ENCODE results near the gene CD300LG.

DNA sequence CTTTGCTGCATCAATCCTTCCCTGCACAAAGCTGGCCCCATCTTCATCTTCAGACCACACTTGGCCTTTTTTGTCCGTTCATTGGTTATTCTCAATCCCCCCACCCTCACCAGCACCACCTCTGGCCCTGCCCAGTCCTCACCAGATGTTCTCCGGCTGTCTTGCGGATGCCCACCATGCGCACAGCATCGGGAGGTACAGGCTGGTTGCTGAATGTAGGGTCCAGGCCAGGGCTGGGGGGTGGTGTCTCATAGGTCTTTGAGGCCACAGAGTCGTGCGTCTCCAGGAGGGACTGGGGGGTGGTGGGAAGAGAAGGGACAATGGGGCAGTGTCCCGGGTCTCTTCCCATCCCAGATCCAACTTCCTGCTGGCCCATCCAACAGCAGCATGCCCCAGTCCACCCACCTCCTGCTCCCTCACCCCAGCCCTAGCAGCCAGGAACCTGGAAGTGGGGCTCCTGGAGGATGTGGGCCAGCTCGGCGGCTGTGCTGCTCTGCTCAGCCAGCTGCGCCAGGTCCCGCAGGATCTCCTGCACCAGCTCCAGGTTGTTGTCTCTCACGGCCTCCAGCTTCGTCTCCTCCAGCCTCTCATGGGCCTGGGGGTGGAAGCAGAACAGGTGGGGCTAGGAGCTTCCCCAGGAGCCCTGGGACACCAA, 35.9 kb downstream of the CD300LG start:
- TF ChIP-seq, protein P1, sequence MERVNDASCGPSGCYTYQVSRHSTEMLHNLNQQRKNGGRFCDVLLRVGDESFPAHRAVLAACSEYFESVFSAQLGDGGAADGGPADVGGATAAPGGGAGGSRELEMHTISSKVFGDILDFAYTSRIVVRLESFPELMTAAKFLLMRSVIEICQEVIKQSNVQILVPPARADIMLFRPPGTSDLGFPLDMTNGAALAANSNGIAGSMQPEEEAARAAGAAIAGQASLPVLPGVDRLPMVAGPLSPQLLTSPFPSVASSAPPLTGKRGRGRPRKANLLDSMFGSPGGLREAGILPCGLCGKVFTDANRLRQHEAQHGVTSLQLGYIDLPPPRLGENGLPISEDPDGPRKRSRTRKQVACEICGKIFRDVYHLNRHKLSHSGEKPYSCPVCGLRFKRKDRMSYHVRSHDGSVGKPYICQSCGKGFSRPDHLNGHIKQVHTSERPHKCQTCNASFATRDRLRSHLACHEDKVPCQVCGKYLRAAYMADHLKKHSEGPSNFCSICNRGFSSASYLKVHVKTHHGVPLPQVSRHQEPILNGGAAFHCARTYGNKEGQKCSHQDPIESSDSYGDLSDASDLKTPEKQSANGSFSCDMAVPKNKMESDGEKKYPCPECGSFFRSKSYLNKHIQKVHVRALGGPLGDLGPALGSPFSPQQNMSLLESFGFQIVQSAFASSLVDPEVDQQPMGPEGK (CRISPR knock-in tag; IDR thresholded peaks at IDR 0.05; ENCODE audit: borderline replicate concordance) = no peak
- no peak for TF ChIP-seq RARB (CRISPR knock-in tag; IDR thresholded peaks at IDR 0.05)
- TF ChIP-seq, protein P2, sequence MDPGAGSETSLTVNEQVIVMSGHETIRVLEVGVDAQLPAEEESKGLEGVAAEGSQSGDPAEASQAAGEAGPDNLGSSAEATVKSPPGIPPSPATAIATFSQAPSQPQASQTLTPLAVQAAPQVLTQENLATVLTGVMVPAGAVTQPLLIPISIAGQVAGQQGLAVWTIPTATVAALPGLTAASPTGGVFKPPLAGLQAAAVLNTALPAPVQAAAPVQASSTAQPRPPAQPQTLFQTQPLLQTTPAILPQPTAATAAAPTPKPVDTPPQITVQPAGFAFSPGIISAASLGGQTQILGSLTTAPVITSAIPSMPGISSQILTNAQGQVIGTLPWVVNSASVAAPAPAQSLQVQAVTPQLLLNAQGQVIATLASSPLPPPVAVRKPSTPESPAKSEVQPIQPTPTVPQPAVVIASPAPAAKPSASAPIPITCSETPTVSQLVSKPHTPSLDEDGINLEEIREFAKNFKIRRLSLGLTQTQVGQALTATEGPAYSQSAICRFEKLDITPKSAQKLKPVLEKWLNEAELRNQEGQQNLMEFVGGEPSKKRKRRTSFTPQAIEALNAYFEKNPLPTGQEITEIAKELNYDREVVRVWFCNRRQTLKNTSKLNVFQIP (CRISPR knock-in tag; IDR thresholded peaks at IDR 0.05; ENCODE audit: borderline replicate concordance, low read depth) = no peak
- TF ChIP-seq CREB5 (CRISPR knock-in tag; IDR thresholded peaks at IDR 0.05; ENCODE audit: low read depth) = no peak
- TF ChIP-seq SNAI2 (CRISPR knock-in tag; IDR thresholded peaks at IDR 0.05) = no peak
- TF ChIP-seq ZNF70 (CRISPR knock-in tag; IDR thresholded peaks at IDR 0.05) = no peak
- no peak for TF ChIP-seq BACH2 (CRISPR knock-in tag; IDR thresholded peaks at IDR 0.05; ENCODE audit: borderline replicate concordance)
- TF ChIP-seq ARNTL (CRISPR knock-in tag; IDR thresholded peaks at IDR 0.05; ENCODE audit: borderline replicate concordance, low read depth) = no peak
- TF ChIP-seq ZFP30 (CRISPR knock-in tag; IDR thresholded peaks at IDR 0.05) = no peak
- TF ChIP-seq TOX (CRISPR knock-in tag; IDR thresholded peaks at IDR 0.05; ENCODE audit: borderline replicate concordance) = no peak
- no peak for TF ChIP-seq CSRNP3 (CRISPR knock-in tag; IDR thresholded peaks at IDR 0.05)
- no peak for TF ChIP-seq ZC3H10 (CRISPR knock-in tag; IDR thresholded peaks at IDR 0.05)
- no peak for TF ChIP-seq TSHZ2 (CRISPR knock-in tag; IDR thresholded peaks at IDR 0.05)
- TF ChIP-seq OSR1 (CRISPR knock-in tag; IDR thresholded peaks at IDR 0.05) = no peak

Measured in SK-N-SH treated with all-trans-retinoic acid at 6 μM for 48 hours (cell line).